GM21423 (cell line): ENCODE results near the gene MCF2.

ENCODE experiments used
- ATAC-seq: cut with Tn5 transposase; IDR thresholded peaks from one replicate; pipeline ENCODE4 v1.9.1; 2021; ENCODE audit warnings: mild to moderate bottlenecking, moderate library complexity; ENCODE audit not compliant: unreplicated experiment

The MCF2 gene

DNA sequence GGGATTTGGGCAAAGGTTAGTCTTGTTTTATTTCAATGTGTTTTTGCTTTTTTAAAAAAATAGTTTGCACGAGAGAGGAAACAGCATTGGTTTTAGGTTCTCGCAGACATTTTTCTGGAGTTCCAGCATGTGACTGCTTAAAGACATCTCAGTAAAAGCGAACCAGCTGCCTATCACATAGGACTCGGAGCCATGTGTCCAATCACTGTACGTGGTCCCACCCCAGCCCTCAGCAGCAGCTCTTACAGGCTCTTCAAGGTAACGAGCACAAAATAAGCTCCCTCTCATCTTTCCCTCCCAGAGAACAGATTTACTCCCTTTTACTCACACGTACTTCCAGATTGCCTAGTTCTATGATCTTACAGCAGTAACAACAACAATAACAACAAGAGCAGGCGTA lies 68.7 kb downstream of the MCF2 start:
- no peak for ATAC-seq

DNA sequence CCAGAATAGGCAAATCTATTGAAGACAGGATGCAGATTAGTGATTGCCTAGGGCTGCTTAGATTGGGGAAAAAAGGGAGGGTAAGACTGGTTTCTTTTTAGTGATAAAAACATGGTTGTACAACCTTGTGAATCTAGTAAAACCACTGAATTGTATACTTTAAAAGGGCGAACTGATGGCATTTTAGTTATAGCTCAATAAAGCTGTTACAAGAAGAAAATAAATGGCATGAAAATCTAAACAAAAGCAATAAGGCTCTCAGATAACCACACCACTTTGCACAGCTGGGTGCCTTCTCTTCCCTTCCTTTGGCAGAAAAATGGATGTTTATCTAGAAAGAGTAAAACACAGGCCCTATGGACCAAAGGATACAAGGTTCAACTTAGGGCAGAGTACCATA lies 107.9 kb downstream of the MCF2 start:
- no peak for ATAC-seq

DNA sequence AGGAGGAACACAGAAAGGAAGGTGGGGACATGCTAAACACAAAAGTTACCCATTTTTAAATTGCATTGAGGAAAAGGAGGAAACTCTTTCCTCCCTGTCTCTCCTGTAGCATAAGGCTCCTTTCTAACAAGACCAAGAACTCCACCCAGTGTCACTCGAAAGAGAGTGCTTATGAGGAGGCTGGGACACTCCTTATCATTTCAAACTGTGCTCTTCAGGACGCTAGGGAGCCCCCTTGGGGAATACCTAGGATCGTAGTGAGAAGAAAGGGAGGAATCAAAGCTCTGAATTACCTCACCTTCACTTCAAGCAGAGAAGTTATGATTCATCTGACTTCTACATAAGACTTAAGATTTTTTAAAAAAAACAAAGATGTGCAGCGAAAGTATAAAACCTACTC lies 111.9 kb downstream of the MCF2 start:
- ATAC-seq, result no peak

DNA sequence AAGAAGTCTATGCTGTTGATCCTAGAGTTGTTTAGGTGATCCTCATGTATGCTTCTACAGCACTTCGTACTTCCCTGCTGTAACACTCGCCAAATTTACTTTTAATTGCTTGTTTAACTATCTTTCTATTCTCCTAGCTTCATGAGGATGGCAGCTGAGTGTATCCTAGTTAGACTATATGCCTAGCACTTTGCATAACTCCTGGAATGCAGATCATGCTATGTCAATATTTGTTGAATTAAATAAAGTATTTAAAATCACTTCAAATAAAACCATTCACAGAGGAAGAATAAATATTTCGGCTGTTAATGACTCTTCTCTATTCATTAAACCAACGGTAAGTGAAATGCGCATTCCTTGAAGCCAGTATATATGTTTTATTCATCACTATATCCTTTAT lies 122.4 kb downstream of the MCF2 start:
- ATAC-seq, result no peak

DNA sequence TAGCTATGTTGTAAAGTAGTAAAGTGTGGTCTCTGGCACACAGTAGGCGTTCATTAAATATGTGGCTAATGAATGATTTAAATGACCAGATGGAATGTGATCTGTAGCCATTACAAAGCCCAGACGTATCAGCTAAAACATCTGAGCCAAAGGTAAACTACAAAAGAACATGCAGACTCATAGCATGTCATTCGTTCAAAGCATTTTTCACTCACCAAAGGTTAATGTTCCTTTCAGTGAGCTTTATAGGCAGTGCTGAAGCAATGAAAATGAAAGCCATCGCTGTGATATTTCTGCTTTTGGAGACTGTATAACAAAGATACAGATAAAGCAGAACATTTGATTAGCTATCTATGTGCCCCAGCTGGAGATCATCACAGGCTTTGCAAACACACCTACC lies 126.9 kb downstream of the MCF2 start:
- ATAC-seq, result no peak

DNA sequence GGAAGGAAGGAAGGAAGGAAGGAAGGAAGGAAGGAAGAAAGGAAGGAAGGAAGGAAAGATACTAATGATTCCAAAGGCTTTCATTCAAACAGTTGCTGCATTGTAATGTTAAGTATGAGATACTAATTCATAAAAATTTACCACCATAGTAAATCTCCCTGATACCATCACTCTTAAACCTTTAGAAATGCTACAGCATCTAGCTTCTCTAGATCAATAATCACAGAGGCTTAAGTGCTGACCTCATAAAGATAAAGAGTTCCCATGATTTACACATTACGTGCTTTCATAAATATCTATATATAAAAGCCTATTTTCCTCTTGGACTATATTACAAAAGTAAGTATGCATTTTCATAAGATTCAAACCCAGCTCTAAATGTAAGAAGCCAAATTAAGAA lies 141.0 kb downstream of the MCF2 start:
- no peak for ATAC-seq

DNA sequence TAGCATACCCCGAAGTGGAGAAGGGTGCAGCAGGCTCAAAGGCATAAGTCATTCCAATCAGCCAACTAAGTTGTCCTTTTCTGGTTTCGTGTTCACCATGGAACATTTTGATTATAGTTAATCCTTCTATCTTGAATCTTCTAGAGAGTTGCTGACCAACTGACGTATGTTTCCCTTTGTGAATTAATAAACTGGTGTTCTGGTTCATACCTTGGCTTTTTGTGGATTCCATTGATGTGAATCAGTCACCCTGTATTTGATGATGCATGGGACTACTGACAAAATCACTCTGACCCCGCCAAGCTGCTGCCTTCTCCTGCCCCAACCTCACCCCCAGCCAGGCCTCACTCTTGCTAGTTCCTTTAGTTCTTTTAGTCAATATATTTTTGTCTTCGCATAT lies 144.7 kb downstream of the MCF2 start:
- ATAC-seq, result no peak

DNA sequence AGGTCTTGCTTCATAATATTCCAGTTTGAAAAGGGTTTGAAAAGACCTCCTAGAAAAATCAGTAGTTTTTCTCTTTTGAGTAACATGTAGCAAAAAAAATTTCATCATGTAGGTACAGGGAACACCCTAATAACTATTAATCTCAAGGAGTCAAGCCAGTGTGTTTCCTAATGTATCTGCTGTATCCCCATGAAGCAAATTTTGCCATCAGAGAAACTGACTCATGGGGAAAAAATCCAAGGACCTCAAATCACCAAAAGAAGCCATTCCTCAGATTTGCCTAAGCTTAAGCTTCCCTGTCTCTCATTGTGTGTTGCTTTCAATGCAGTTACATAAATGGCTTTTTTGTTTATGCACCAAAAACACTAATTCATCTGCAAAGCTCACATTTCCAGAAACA lies 147.7 kb downstream of the MCF2 start:
- ATAC-seq, result no peak

DNA sequence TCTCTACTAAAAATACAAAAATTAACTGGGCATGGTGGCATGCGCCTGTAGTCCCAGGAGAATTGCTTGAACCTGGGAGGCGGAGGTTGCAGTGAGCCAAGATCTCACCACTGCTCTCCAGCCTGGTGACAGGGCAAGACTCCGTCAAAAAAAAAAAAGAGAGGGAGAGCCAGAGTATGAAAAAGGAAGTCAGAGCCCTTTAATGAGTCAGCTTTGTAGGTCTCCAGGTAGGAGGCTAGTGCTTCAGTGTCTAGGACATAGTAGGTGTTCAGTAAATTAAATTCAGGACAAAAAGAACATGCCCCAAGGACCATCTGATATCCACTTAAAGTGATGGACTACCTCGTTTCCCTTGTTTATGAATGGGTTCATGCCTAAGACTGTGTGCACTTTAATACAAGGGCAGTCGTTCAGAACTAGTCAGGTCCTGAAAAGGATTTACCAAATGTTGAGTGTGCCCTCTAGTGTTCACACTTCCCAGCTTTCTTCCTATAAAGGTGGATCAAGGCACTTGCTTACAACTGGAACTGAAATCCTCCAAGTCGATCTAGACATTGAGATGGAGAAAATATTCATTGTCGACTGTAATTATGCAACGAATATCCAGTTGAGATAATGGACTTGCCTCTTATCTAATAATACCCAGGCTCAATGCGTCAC lies 148.5 kb downstream of the MCF2 start:
- ATAC-seq, result peak; percentile 75

DNA sequence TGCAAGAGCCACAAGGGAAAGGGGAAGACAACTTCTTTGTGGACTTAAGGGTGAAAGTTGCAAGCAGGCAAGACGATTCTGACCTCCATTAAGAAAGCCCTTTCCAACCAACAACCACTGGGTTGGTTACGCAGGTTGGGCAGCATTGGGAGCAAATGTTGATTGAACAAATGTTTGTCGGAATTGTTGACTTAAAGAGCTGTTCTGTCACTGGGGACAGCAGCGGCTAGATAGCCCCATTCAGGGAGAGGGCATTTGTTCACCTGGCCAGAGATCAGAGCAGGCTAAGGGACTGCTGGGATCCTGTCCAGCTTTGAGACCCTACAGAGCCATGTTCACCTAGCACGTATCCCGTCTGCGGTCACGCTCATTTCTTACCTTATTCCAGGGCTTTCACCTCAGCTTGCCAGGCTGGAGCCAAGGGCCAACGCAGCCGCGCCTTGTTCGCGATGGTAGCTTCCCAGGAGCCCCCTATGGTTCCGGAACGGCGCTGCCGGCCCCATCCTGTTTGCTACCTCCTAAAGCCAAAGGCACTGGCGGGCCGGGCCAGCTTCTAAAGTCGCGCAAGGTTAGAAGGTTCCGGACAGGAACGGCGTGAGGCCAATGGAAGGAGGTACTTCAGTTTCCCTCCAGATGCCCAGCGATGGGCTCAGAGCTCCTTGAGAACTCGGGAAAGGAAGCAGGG lies 152.8 kb downstream of the MCF2 start:
- no peak for ATAC-seq

DNA sequence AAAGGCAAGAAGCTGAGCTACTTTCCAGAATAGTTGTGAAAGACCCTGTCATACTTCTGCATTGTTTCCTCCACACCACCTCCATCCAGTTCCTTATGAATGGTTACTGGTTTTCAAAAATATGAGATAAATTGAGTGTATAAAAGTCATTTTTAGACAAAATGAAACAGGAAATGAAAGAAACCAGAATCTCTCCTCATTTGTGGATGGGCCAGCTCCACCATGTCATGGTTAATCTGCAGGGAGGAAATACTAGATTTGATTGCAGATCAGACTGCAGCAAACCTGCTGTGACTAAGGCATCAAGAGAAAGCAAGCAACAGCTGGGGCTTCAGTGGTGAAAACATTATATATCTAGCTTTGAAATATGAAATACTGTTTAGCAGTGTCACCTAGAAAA lies 153.6 kb downstream of the MCF2 start:
- ATAC-seq, result peak; percentile 21

DNA sequence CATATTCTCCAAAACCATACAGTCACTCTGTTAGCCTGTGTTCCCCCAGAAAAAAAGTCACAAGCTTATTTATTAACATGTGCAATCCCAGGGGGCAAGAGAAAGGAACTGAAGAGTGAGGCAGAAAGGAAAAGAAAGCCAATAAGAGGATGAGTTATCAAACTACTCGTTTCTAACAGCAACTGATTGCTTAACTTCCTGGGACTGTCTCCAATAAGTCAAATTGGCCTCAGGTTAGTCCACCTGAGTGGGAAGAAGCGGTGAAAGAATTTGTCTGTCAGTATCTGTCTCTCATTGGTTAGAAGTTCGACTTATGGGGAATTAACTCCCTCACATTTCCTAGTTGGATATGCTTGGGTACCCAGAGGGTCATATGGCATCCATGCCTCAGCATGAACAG lies 163.4 kb downstream of the MCF2 start:
- no peak for ATAC-seq

DNA sequence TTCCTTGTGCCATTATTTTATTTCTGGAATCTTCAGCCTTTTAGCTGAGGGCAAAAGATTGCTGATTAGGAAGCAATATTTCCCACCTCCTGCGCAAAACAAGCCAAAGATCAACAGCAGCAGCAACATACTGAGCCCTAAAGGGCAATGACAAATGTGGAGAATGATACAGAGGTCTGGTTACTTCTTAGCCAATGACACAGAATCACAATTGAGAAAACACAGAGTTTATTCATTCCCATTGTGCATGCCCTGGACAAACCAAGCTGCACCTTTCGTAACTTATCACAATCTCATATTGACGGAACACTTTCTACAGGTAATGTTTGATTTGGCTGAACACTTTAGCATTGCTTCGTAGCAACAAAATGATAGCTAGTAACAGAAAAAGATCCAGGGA lies 164.0 kb downstream of the MCF2 start:
- no peak for ATAC-seq

DNA sequence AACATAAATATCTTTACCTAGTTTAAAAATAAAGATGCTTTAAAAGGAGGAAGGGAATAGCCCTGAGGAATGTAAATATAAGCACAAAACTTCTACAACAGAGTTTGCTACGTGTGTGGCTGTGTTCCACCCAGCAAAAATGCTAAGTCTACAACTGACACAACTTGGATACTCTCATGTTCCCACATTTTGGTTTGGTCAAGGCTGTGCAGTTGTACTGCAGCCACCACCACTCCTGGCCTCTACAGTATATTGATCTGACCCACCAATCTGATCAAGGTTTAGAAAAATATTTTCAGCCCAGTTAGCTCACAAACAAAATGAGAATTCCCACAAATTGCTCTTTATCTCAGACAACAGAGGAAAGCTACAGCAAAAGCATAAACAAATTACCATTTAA lies 165.3 kb downstream of the MCF2 start:
- ATAC-seq, result no peak

DNA sequence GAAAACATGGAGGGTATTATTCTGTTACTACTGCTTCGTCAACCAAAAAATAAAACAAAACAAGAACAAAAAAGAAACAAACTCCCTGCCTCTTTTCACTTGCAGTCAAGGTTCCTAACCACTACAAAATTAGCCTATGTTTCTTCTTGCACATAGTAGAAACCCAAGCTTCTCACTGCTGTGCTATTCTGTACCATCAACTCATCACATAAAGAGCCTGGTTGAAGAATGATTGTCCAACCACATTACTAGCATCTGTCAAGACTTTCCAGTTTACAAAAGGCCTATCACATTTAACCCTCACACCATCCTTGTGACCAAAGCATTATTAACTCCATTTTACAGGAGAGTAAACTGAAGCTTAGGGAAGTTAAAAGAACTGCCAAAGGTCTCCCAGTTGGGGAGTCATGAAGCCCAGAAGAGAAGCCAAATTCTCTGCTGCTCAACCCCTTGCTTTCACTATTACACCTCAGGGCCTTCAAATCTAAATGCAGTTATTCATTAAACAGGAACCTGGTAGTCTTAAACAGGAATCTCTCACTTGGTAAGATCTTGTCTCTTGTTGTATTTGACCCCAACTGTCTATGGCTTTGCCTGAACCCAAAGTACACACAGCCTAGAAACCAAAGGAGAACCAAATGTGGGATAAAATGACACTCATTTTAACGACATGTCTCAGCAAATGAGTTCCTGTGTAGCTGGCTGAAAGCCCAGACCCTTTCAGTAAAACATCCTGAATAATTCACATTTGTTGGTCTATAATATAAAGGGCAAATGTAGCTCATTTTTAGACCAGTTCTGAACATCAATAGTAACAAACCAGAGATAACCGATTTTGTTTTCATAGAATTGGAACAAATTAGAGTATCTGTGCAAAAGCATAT lies 168.8 kb downstream of the MCF2 start:
- ATAC-seq, result peak; percentile 92

DNA sequence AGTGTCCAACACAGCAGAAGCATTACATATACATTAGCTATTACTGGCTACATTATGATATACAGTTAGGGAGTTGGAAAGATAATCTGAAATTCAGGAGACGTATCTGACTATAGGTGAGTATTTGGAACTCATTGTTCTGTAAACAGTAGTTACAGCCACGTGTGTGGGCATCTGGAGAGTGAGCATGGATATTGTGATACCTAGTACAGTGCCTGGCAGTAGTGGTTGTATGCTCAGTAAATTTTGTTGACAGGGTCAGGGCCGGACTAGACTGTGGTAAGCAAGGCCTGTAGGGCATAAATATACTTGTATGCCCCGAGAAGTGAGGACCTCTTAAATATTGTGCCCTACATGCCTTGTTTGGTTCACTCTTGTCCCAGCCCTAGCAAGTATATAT lies 174.5 kb downstream of the MCF2 start:
- no peak for ATAC-seq

DNA sequence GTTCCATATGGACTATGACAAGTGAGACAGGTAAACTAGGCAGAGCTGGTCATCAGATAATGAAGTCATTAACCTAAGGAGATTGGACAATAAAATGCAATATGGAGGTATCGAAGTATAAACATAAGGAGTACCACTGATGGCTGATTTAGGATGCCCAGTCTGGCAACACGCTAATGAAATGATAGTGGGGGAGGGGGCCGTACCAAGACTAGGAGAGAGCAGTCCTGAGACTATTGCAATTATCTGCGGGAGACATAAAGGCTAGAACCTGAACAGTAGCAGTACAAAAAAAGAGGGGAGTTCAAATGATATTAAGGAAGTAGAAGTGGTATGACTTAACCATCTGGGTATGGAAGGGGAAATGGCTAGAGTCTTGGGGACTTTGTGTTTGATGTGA lies 175.1 kb downstream of the MCF2 start:
- ATAC-seq, result no peak
